ENCODE measurements around the gene REPIN1. TPM values are rescaled to one million over a fixed set of nuclear protein-coding genes. Genes with fewer than 3 reads are reported as not detected.

The REPIN1 gene
- total RNA-seq, 1 experiment from 2014 or later, result 189 TPM

- no TSS peak for BruUV-seq (replicated peaks)
- Mint-ChIP-seq H3K27me3 (ENCODE audit: unreplicated experiment) (no peaks in the 10 kb centered on the region), H3K36me3 (ENCODE audit: insufficient read depth, unreplicated experiment) (peaks cover 83% of the 10 kb centered on the region), H3K4me3 (ENCODE audit: low read depth, unreplicated experiment) (peak overlapping the region; percentile 14), H3K27ac (ENCODE audit: unreplicated experiment) (peak overlapping the region; percentile 79), H3K4me1 (ENCODE audit: low read depth, unreplicated experiment) (peaks cover 53% of the 10 kb centered on the region), H3K9me3 (ENCODE audit: low read depth, unreplicated experiment) (no peaks in the 10 kb centered on the region)
- CTCF ChIA-PET, result no interaction called here
- DNase-seq, result no peak
- intact Hi-C loops (cut with micrococcal nuclease; ENCODE audit: unreplicated experiment), result no loop called here
- no peak for TF ChIP-seq CTCF (IDR thresholded peaks at IDR 0.05; ENCODE audit: unreplicated experiment)
Observed at GRCh38 chr7:150372271-150373048, 3.8 kb downstream of the REPIN1 start.

- Mint-ChIP-seq H3K9me3 (ENCODE audit: low read depth, unreplicated experiment) (no peaks in the 10 kb centered on the region), H3K27me3 (ENCODE audit: unreplicated experiment) (no peaks in the 10 kb centered on the region), H3K36me3 (ENCODE audit: insufficient read depth, unreplicated experiment) (peaks cover 85% of the 10 kb centered on the region), H3K4me1 (ENCODE audit: low read depth, unreplicated experiment) (peaks cover 59% of the 10 kb centered on the region), H3K27ac (ENCODE audit: unreplicated experiment) (peak overlapping the region; percentile 79), H3K4me3 (ENCODE audit: low read depth, unreplicated experiment) (peak overlapping the region; percentile 14)
- TF ChIP-seq CTCF (IDR thresholded peaks at IDR 0.05; ENCODE audit: unreplicated experiment), result no peak
- intact Hi-C loops (cut with micrococcal nuclease; ENCODE audit: unreplicated experiment), result no loop called here
- no peak for DNase-seq
- BruUV-seq (replicated peaks), result TSS peak; percentile 13
- CTCF ChIA-PET, result no interaction called here
Observed at GRCh38 chr7:150373049-150373801, 4.6 kb downstream of the REPIN1 start.

- Mint-ChIP-seq H3K36me3 (ENCODE audit: insufficient read depth, unreplicated experiment) (peaks cover 83% of the 10 kb centered on the region), H3K27ac (ENCODE audit: unreplicated experiment) (peak overlapping the region; percentile 79), H3K9me3 (ENCODE audit: low read depth, unreplicated experiment) (no peaks in the 10 kb centered on the region), H3K4me1 (ENCODE audit: low read depth, unreplicated experiment) (peaks cover 59% of the 10 kb centered on the region), H3K27me3 (ENCODE audit: unreplicated experiment) (no peaks in the 10 kb centered on the region), H3K4me3 (ENCODE audit: low read depth, unreplicated experiment) (no peak overlapping the region)
- CTCF ChIA-PET, result no interaction called here
- no peak for TF ChIP-seq CTCF (IDR thresholded peaks at IDR 0.05; ENCODE audit: unreplicated experiment)
- BruUV-seq (replicated peaks), result no TSS peak
- intact Hi-C loops (cut with micrococcal nuclease; ENCODE audit: unreplicated experiment), result no loop called here
- no peak for DNase-seq
Observed at GRCh38 chr7:150374026-150374425, 5.4 kb downstream of the REPIN1 start.

- Mint-ChIP-seq H3K9me3 (ENCODE audit: low read depth, unreplicated experiment) (no peaks in the 10 kb centered on the region), H3K4me3 (ENCODE audit: low read depth, unreplicated experiment) (no peak overlapping the region), H3K36me3 (ENCODE audit: insufficient read depth, unreplicated experiment) (peaks cover 82% of the 10 kb centered on the region), H3K4me1 (ENCODE audit: low read depth, unreplicated experiment) (peaks cover 60% of the 10 kb centered on the region), H3K27me3 (ENCODE audit: unreplicated experiment) (no peaks in the 10 kb centered on the region), H3K27ac (ENCODE audit: unreplicated experiment) (peak overlapping the region; percentile 79)
- intact Hi-C loops (cut with micrococcal nuclease; ENCODE audit: unreplicated experiment), result no loop called here
- DNase-seq, result no peak
- CTCF ChIA-PET, result no interaction called here
- BruUV-seq (replicated peaks), result no TSS peak
- TF ChIP-seq CTCF (IDR thresholded peaks at IDR 0.05; ENCODE audit: unreplicated experiment), result no peak
Observed at GRCh38 chr7:150374472-150374871, 5.8 kb downstream of the REPIN1 start.
